NCI-H187 treated with DMSO at 0.1 percent for 48 hours (cell line): ENCODE results near the gene DRD1.

Source experiments
- DNase-seq: peaks from one replicate; lab custom pipeline; 2025; lab: John Stamatoyannopoulos, UW

The DRD1 gene

DNA sequence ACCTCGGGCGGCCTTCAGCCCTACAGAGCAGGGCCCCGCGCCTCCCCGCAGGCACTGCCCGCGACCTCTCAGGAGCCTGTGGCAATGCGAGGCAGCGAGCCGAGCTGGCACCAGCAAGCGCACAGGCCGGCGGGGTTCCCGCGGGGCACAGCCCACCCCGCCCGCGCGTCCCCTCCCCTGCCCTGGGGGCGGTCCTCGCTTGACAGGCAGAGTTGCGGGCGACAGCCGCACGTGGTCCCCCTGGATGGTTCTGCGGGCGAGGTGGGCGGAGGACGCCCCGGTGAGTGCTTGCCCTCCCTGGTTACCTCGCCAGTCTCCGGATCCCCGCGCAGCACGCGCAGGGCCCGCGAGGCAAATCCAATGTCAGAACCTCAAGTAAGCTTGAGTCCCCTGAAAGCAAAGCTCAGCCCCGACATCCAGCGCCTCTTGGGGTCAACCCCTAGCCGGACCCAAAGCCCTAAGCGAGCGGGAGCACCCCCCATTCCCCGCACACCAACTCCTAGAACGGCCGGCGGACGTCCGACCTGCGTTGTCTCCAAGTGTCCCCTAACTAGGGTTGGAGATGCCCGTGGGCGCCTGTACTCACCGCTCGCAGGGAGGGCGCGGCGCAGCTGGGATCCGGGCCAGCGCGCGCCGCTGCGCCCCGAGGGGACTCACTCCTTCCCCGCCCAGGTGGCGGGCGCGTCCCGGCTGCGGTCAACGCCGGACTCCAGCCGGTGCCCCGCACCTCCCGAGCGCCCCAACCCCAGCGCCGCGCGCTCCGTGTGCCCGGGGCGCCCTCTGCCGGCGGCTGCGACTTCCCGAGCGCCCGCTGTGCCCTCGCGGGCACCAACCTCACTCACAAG lies at the start of gene DRD1:
Gene DRD1, minus strand, starts transcription at position 123 of the 845 bp plus-strand sequence. CDS start 1,083 bp downstream, outside the sequence.
- no peak for DNase-seq

DNA sequence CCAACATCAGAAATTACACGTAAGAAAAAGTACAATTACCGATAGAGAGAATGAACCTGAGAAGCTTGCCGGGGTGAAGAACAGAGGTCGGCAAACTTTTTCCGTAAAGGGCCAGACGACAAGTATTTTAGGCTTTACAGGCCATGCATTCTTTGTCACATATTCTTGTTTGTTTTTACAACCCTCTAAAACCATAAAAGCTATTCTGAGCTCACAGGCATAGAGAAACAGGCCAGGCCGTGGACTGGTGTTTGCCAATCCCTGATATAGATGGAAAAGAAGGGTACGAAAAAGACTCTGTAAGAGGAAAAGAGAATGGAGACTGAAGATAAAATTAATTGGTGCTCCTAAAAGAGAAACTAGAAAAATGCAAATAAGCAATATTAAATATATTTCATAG lies 49.7 kb upstream of the DRD1 start:
- DNase-seq: no peak

DNA sequence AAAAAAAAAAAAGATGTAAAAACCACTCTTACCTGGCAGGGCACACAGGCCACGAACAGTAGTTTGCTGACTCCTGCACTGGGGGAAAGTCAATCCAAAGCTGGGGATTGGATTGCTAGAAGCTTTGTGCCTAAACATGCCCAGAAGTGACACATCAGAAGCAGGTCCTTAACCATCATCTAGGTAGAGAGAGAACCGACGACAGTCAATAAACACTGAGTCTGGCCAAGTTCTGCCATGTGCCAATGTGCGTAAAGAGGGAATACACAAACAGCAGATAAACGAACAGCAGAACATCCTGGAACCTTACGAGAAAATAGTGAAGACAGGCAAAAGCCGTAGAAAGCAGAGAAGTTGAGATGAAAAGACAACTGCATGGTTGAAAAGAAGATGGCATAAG lies 49.3 kb upstream of the DRD1 start:
- no peak for DNase-seq

DNA sequence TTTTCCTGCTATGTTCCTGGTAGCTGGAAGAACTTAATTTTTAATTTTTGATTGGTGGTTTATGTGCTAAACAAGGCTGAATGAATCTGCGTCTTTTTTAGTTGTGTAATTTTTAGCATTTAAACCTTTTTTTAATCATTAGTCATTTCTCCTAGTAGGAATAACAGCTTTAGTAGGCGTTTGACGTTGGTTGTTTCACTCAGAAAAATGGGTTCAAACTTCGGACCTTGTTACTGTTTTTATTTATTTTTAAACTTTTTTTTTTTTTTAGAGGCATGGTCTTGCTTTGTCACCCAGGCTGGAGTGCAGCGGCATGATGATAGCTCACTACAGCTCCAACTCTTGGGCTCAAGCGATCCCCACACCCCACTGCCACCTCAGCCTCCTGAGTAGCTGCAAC lies 47.2 kb upstream of the DRD1 start:
- DNase-seq: no peak

DNA sequence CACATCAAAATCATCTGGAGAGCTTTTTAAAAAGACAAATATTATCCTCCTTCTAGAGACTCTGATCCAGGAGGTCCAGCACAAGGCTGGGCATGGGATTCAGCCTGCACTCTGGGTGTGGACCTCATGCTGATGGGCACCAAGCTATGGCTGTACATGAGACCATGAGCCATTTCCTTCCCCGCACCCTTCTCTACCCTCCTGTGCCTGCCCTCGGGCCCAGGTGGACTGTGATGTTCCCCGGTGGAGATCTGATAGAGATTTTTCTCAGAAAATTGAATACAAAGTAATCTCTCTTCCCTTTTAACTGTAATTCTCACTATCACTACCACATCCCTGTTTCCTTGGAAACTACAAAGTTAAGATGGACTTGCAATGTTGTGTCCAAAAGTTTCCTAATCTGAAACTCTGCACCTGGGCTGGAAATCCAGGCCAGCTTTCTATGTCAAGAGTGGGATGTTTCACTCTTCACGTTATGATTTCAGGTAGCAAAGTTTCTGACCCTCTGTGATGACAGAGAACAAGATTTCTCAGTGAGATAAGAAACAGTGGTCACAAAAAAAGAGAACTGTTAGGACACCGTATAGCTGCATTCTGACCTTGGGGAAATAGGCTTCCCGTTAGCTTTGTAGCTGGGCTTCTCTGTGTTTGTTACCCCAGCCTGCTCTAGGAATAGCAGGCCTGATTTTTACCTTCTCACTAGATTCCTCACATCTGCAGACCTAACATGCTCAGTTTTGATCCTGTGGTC lies 45.9 kb upstream of the DRD1 start:
- no peak for DNase-seq

DNA sequence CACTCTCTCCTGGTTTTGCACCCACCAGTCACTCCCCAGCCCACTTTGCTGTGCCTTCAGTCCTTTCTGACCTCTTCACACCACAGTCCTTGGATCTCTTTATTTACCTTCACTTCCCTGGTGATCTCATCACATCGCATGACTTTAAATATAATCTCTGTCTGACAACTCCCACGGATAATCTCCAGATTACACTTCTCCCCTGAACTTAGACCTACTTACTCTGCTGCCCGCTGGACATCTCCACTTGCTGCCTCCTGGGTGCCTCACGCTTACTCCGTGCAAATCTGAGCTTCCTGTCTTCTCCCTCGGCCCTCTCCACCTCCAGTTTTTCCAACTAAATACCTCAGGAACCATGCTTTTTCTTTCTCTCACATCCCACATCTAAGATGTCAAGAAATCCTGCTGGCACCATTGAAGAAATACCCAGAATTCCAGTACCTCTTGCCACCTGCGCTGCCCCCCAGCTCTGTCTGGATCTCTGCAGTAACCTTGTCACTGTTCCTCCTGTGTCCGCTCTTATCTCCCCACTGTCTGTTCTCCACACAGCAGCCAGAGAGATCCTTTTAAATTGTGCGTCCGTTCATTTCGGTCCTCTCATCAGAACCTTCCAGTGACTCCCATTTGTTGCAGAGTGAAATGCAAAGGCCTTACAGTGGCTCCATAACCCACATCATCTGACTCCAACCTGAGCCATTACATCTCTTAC lies 43.7 kb upstream of the DRD1 start:
- DNase-seq: no peak

DNA sequence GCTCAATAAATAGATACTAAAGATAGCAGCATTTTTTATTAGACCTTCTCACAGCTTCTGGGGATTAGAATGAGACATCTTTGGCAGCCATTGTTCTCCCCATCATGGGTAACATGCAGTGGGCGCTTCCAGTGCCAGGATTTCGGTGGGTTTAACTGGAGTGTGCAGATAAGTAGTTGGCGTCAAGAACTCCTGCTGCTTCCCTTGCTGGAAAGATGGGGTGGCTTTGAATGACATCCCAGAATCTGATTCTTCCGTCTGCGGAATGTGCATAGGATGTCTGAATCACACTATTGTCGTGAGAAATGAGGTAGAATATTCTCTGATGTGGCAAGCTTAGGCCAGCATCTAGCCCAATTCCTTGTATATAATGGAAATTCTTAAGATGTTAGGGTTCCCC lies 41.6 kb upstream of the DRD1 start:
- no peak for DNase-seq

DNA sequence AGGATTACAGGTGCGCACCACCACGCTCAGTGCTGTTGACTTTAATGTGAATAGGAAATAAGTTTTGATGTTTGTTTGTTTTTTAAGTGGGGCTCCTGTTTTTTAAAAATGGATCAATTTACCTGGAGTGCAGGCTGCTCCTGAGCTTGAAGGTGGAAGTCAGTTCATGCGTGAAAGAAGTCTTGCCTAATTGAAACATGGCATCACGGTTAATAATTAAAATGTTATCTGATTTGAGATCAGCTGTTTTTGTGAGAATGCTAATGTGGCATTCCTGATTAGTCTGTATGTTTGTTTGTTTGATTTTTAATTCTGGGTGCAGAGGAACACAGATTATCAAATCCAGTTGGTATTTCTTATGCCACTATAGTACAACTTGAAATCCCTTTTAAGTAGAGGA lies 40.8 kb upstream of the DRD1 start:
- DNase-seq: no peak

DNA sequence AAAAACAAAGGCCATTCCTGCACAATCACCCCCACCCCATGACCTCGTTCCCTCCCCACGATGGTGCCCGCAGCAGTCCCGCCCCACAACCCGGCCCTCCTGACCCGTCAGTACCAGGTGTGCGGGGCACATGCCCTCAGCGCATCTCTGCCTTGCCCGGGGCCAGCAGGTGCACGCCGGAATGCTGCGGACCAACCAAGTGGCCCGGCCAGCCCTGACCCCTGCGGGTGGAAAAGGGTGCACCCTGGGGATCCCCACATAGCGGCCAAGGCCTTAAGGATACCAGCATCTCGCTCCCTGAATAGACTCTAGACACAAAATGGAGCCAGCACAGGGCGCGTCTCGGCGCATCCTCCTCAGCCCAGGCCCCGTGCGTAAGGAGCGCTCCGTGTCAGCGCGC lies 40.3 kb upstream of the DRD1 start:
- no peak for DNase-seq

DNA sequence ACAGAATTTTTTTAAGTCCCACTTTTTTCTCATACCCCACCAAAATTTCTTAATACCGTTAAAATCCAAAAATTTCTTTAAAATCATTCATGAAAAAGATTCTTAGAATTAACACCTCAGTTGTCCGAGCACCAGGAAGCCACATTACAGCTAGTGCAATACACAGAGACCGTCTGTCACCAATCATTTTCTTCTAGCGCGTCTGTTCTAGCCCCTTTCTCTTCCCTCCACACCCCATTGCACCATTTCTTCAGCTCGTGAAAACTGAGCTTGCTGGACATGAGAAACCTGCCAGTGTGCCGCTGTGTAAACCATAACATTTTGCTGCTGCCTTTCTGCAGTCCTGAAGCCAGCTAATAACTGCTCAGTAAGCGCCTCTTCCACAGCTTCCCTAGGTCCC lies 39.4 kb upstream of the DRD1 start:
- DNase-seq: no peak

DNA sequence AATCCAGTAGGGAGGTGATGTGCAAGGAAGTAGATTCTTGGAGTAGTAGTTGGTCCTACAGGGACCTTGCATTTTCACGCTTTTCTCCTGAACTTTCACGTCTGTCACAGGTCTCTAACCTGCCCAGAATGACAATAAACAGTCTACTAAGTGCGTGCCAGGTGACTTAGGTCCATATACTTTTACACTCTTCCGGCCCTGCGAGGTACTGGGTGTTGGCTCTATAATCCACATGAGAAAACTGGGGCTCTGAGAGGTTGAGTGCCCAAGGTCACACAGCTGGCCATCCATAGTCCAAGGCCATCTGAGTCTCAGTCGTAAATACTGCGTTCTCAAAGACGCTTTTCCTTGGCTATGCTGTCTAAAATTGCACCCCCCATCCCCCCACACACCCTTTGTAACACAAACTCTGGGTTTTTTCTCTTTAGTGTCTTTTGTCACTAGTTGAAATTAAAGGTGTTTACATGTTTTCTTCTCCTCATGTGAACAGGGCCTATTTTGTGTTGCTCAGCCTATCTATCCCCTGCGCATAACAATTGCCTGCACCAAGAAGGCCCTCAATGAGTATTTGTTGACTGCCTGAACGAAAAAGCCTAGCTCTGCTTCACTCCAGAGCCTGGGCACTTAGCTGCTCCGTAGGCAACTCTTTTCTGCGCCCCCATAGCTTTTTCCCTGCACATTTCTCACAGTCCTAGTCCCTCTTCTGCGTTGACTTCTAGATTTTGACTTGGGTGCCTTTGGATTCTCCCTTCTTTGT lies 35.3 kb upstream of the DRD1 start:
- DNase-seq: no peak

DNA sequence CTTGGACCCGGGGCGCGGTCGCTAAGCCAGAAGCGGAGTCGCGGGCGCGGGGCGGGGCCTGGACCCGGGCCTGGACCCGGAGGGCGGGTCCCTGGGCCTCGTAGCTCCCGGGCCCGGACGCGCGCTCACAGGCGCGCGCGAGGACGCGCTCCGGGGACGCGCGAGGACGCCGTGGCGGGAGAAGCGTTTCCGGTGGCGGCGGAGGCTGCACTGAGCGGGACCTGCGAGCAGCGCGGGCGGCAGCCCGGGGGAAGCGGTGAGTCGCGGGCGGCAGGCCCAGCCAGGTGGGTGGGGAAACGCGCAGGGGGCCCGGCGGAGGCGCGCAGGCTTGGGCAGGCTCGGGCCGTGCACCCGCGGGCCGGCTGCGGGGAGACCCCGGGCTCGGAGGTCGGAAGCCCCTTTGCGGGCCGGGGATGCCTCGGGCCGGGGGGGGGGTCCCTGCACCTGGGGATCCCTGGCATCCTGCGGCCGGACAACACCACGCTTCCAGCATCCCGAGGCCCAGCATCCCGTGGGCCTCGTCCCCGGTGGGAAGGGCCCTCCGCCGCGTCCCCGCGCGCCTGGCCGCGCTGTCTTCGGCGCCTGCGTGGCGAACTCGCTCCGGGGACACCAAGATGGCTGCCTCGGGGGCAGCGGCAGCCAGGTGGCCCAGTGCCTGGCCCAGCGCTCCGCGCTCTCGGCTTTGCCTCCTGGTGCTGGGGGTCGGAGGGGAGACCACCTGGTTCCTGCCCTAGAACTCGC lies 34.6 kb upstream of the DRD1 start, which contains the start of gene SFXN1:
Gene SFXN1, plus strand, starts transcription at position 177 of the 741 bp plus-strand sequence. CDS start 13,544 bp downstream, outside the sequence.
- DNase-seq: no peak

DNA sequence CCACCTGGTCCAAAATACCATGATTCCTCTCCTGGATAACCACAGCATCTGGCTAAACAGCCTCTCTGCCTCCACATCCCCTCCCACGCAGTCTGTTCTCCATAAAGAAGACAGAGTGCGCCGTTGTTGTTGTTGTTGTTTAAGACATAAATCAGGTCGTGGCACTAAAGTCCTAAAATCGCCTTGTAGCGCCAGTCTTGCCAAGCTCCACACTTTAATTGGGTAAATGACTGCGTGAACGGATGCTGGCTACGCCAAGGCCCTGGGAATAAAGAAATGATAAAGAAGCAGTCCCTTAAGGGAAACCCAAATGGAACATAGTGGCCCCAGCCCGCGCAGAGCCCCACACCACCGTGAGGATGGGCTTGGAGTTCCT lies 34.0 kb upstream of the DRD1 start:
- DNase-seq: no peak

DNA sequence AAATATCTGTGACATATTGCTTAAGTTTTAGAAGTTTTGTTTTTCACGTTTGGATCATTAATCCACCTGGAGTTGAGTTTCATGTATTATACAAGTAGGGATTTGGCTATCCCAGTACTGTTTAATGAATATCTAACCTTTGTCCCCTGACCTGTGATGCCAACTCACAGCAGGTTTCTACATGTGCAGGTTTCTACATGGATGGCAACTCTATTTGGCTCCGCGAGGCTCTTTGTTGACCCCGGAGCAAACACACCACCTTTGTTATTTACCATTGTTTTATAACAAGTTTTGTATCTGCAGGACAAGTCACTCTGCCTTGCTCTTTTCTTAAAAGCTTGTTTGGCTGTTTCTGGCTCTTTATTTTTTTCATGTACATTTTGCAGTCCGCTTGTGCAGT lies 33.5 kb upstream of the DRD1 start:
- no peak for DNase-seq

DNA sequence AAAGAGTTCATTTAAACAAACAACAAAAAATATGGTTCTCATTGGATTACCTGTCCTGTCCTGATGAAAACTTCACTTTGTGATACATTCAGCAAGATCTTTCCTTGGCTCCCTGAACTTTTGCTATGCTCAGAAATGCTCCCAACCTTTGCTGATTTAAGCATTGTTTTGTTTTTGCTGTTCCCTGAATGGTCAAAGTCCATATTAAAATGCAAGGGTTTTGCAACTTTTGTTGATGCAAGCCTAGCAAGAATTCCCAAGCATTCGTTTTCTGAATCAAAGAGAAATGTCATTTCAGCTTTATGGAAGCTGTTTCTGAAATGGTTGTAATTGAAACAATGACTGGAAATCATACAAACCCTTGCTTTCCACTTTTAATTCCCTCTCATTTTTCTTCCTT lies 31.3 kb upstream of the DRD1 start:
- DNase-seq: no peak

DNA sequence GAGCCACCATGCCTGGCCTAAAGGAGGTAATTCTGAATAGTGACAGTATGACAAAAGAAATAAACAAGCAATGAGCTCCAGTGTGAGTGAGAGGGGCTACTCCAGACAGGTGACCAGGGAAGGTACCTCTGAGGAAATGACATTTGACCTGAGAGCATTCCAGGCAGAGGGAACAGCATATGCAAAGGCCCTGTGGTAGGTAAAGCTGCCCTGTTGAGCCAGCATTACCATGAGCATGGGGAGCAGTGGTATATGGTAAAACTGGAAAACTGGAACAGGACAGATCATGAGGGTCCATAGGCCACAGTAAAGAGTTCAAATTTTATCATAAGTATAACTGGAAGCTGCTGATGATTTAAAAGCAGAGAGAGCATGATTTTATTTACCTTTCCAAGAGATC lies 28.4 kb upstream of the DRD1 start:
- DNase-seq: no peak

DNA sequence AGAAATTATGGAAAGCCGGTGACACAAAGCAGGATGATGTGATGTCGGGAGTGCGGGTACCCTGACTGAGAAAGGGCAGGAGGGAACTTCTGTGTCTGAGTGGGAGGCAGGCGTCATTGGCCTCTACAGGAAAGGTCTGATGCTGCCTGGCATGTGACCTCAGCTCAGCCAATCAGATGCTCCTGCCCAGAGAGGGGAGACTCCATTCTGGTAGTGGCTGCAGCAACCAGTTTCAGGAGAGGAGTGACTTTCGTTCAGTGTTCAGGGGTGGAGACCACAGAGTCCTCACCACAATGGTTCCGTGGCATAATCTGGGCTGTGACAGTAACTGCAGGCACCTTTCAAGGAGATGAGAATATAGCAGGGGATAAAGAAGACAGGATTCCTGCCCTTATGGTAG lies 27.6 kb upstream of the DRD1 start:
- no peak for DNase-seq

DNA sequence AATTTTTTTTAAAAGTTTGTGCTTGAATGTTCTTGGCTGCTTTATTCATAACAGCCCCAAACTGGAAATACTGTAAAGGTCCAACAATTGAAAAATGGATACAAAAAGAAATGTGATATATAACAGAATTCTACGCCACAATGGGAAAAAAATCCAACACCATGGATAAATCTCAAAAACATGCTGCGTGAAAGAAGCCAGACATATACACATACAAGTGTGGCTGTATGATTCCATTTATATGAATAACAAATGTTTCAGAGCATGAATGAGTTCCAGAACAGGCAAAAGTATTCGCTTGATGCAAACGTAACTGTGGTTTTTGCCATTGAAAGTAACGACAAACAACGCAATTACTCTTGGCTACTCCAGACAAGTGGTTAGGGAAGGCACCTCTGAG lies 27.2 kb upstream of the DRD1 start:
- no peak for DNase-seq

DNA sequence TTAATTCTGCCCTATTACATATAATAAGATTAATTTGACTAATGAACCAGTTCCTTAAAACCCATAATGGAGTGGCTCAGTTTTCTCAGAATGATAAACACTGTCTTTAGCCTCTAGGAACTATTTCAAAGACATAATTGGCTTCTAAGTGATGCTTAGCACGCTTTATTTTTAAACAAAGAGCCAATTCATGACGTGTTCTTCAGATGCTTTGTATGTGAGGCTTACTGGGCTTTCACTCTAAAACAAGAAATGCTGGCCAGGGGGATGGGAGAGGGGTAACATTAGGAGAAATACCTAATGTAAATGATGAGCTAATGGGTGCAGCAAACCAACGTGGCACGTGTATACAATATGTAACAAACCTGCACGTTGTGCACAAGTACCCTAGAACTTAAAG lies 26.8 kb upstream of the DRD1 start:
- DNase-seq: no peak

DNA sequence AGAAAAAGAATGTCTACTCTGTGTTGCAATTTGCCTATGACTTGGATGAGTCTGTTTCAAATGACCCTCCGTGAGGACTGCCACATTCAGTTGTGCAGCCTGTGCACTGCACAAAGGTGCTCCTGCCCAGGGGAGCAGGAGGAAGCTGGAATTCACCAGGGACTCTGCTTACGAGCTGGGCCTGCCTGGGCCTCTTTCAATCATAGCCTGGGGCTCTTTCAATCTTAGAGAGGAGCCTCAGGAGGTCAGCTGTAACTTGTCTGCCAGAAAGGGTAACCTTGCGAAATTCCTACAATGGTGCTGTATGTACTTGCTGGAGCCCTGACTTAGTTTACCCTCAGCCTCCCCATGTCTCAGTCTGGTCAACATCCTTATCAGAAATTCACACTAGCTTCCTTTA lies 25.9 kb upstream of the DRD1 start:
- no peak for DNase-seq

DNA sequence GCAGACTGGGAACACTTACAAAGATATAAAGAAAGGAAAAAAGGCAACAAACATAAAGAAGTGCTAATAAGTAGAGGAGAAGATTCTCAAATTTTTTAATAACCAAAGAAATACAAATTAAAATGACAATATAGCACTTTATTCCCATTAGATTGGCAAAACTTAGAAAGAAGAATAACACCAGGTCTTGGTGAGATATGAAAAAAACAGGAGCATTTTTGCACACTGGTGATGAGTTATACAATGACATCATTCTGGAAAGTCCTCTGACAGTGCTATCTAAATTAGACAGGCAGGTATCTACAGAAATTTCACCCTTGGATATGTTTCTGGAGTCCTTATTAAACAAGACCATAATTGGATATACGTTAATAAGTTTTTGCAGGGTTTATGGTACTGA lies 24.9 kb upstream of the DRD1 start:
- DNase-seq: no peak
